ENCODE measurements around the gene PATE1.

PATE1 gene

GRCh38 chr11:125773516-125773915 lies 27.4 kb downstream of the PATE1 start:
- H3K9me3 ChIP-seq (ENCODE audit: insufficient read depth, low read length) = no peaks in the 10 kb centered on the region
- H3K9me2 ChIP-seq (replicated peaks; ENCODE audit: insufficient read depth, low read length) = no peaks in the 10 kb centered on the region
- H3K4me2 ChIP-seq (ENCODE audit: low read depth, low read length, poor library complexity, severe bottlenecking) = no peak overlapping the region
- no peaks in the 10 kb centered on the region for H4K20me1 ChIP-seq (ENCODE audit: low read depth, low read length)
- H3K27ac ChIP-seq (ENCODE audit: low read depth, low read length) = no peak overlapping the region
- no peaks in the 10 kb centered on the region for H3K36me3 ChIP-seq (ENCODE audit: low read length)
- no peak overlapping the region for H3K9ac ChIP-seq (ENCODE audit: low read length)
- no peaks in the 10 kb centered on the region for H3F3A ChIP-seq (ENCODE audit: insufficient read depth)
- H3K4me3 ChIP-seq (ENCODE audit: insufficient read depth, low read length, poor library complexity, severe bottlenecking) = no peak overlapping the region
- no peaks in the 10 kb centered on the region for H3K79me2 ChIP-seq (ENCODE audit: insufficient read depth, low read length)
- no peaks in the 10 kb centered on the region for H3K27me3 ChIP-seq (ENCODE audit: low read length)
- H2AFZ ChIP-seq (ENCODE audit: low read depth, low read length, severe bottlenecking) = no peak overlapping the region
- TF ChIP-seq CTCF (IDR thresholded peaks at IDR 0.05; ENCODE audit: insufficient read depth, low read length, poor library complexity, severe bottlenecking) (no peak), EZH2phosphoT487 (conservative IDR thresholded peaks at IDR 0.05; ENCODE audit: low read length) (no peak)

GRCh38 chr11:125777309-125777708 lies 31.2 kb downstream of the PATE1 start:
- no peak overlapping the region for H3K4me3 ChIP-seq (ENCODE audit: insufficient read depth, low read length, poor library complexity, severe bottlenecking)
- no peaks in the 10 kb centered on the region for H3K36me3 ChIP-seq (ENCODE audit: low read length)
- no peak overlapping the region for H3K9ac ChIP-seq (ENCODE audit: low read length)
- no peaks in the 10 kb centered on the region for H3F3A ChIP-seq (ENCODE audit: insufficient read depth)
- no peaks in the 10 kb centered on the region for H3K9me3 ChIP-seq (ENCODE audit: insufficient read depth, low read length)
- no peak overlapping the region for H2AFZ ChIP-seq (ENCODE audit: low read depth, low read length, severe bottlenecking)
- H3K9me2 ChIP-seq (replicated peaks; ENCODE audit: insufficient read depth, low read length) = no peaks in the 10 kb centered on the region
- no peaks in the 10 kb centered on the region for H3K27me3 ChIP-seq (ENCODE audit: low read length)
- H3K4me2 ChIP-seq (ENCODE audit: low read depth, low read length, poor library complexity, severe bottlenecking) = no peak overlapping the region
- H4K20me1 ChIP-seq (ENCODE audit: low read depth, low read length) = no peaks in the 10 kb centered on the region
- no peaks in the 10 kb centered on the region for H3K79me2 ChIP-seq (ENCODE audit: insufficient read depth, low read length)
- no peak for TF ChIP-seq CTCF (IDR thresholded peaks at IDR 0.05; ENCODE audit: insufficient read depth, low read length, poor library complexity, severe bottlenecking)
- TF ChIP-seq EZH2phosphoT487 (conservative IDR thresholded peaks at IDR 0.05; ENCODE audit: low read length) = no peak
- H3K27ac ChIP-seq (ENCODE audit: low read depth, low read length) = no peak overlapping the region

- no peaks in the 10 kb centered on the region for H3K36me3 ChIP-seq (ENCODE audit: low read length)
- H3K27me3 ChIP-seq (ENCODE audit: low read length) = no peaks in the 10 kb centered on the region
- TF ChIP-seq CTCF (IDR thresholded peaks at IDR 0.05; ENCODE audit: insufficient read depth, low read length, poor library complexity, severe bottlenecking) = no peak
- no peak for TF ChIP-seq EZH2phosphoT487 (conservative IDR thresholded peaks at IDR 0.05; ENCODE audit: low read length)
Observed at GRCh38 chr11:125778728-125779127, 32.6 kb downstream of the PATE1 start, which contains the start of gene PATE2. Gene PATE2, minus strand, starts transcription at chr11:125778828. Its CDS starts 55 bp downstream, at chr11:125778773.

More at GRCh38 chr11:125778728-125779127, 32.6 kb downstream of the PATE1 start, which contains the start of gene PATE2:
- Histone ChIP-seq H3K4me2 (ENCODE audit: low read depth, low read length, poor library complexity, severe bottlenecking) (no peak within 1 kb of the TSS), H4K20me1 (ENCODE audit: low read depth, low read length) (no peaks in the 10 kb centered on the region), H3K9ac (ENCODE audit: low read length) (no peak within 1 kb of the TSS), H3K27ac (ENCODE audit: low read depth, low read length) (no peak within 1 kb of the TSS), H3K4me3 (ENCODE audit: insufficient read depth, low read length, poor library complexity, severe bottlenecking) (no peak within 1 kb of the TSS), H3F3A (ENCODE audit: insufficient read depth) (no peaks in the 10 kb centered on the region), H3K9me2 (replicated peaks; ENCODE audit: insufficient read depth, low read length) (no peaks in the 10 kb centered on the region), H2AFZ (ENCODE audit: low read depth, low read length, severe bottlenecking) (no peak within 1 kb of the TSS), H3K79me2 (ENCODE audit: insufficient read depth, low read length) (no peaks in the 10 kb centered on the region), H3K9me3 (ENCODE audit: insufficient read depth, low read length) (no peaks in the 10 kb centered on the region)
